WTC11 (cell line): ENCODE measurements around the gene TH. TPM values are rescaled to one million over a fixed set of nuclear protein-coding genes. Genes with fewer than 3 reads are reported as not detected.

Source experiments
- ATAC-seq: fragments of 200-7000 bp; cut with Tn5 transposase; 2 replicates; pipeline ENCODE4 v1.10.0; 2021; ENCODE audit warnings: mild to moderate bottlenecking, moderate library complexity
- CTCF ChIA-PET: fragments of 300-600 bp; sonication (Branson Sonifier 250); formaldehyde crosslinking; loops from one replicate; lab custom pipeline; 2021; ENCODE audit warnings: antibody characterized with exemption; lab: Charles Lee
- POLR2A ChIA-PET: fragments of 350-600 bp; sonication (Branson Sonifier 250); formaldehyde crosslinking; loops from one replicate; lab custom pipeline; 2021; ENCODE audit warnings: antibody characterized with exemption; lab: Charles Lee
- DNase-seq: peaks from one replicate; pipeline ENCODE4 v3.0.0; 2021; ENCODE audit warnings: low spot score
- H3K27ac Mint-ChIP-seq: 2 replicates; pipeline ENCODE4 v1.8.0; 2021; ENCODE audit warnings: mixed read lengths
- H3K27me3 Mint-ChIP-seq: 2 replicates; pipeline ENCODE4 v1.8.0; 2021; ENCODE audit warnings: low read depth, mild to moderate bottlenecking, moderate library complexity, mixed read lengths
- H3K36me3 Mint-ChIP-seq: 2 replicates; pipeline ENCODE4 v1.8.0; 2021; ENCODE audit warnings: mixed read lengths
- H3K4me1 Mint-ChIP-seq: 2 replicates; pipeline ENCODE4 v1.8.0; 2022; ENCODE audit warnings: mixed read lengths
- H3K4me3 Mint-ChIP-seq: 2 replicates; pipeline ENCODE4 v1.8.0; 2021; ENCODE audit warnings: mild to moderate bottlenecking, moderate library complexity, mixed read lengths
- H3K9me3 Mint-ChIP-seq: 2 replicates; pipeline ENCODE4 v1.8.0; 2021; ENCODE audit warnings: mixed read lengths
- AFF4 ChIP-seq: sonication (generic); formaldehyde crosslinking; IDR thresholded peaks from 2 replicates; pipeline ENCODE4 v1.8.1; 2023; ENCODE audit warnings: mild to moderate bottlenecking, missing genetic modification reagents, borderline replicate concordance
- ATF1 ChIP-seq: sonication (generic); formaldehyde crosslinking; IDR thresholded peaks from 2 replicates; pipeline ENCODE4 v1.8.1; 2023; ENCODE audit warnings: mild to moderate bottlenecking, moderate library complexity, missing genetic modification reagents
- ATF6 ChIP-seq: sonication (generic); formaldehyde crosslinking; IDR thresholded peaks from 2 replicates; pipeline ENCODE4 v1.8.1; 2023; ENCODE audit warnings: mild to moderate bottlenecking, missing genetic modification reagents
- ETV6 ChIP-seq: sonication (generic); formaldehyde crosslinking; IDR thresholded peaks from 2 replicates; pipeline ENCODE4 v1.8.1; 2022; ENCODE audit warnings: mild to moderate bottlenecking, missing genetic modification reagents
- GABPB1 ChIP-seq: sonication (generic); formaldehyde crosslinking; IDR thresholded peaks from 2 replicates; pipeline ENCODE4 v1.8.1; 2023; ENCODE audit warnings: mild to moderate bottlenecking, missing genetic modification reagents
- GRHL2 ChIP-seq: fragments of 250-450 bp; sonication (Bioruptor Pico); IDR thresholded peaks from 2 replicates; pipeline ENCODE4 v1.8.0; 2022; ENCODE audit warnings: mild to moderate bottlenecking, moderate library complexity; ENCODE audit not compliant: insufficient replicate concordance, severe bottlenecking
- HMGA2 ChIP-seq: fragments of 250-450 bp; sonication (Bioruptor Pico); IDR thresholded peaks from 2 replicates; pipeline ENCODE4 v1.4.0; 2021; ENCODE audit warnings: mild to moderate bottlenecking, moderate library complexity
- NR3C1 ChIP-seq: sonication (generic); formaldehyde crosslinking; conservative IDR thresholded peaks from 2 replicates; pipeline ENCODE4 v1.8.1; 2023; ENCODE audit warnings: low read depth, mild to moderate bottlenecking, missing genetic modification reagents
- PRRX2 ChIP-seq: fragments of 250-450 bp; sonication (Bioruptor Pico); IDR thresholded peaks from 2 replicates; pipeline ENCODE4 v1.8.0; 2021; ENCODE audit warnings: mild to moderate bottlenecking
- RELA ChIP-seq: sonication (generic); formaldehyde crosslinking; IDR thresholded peaks from 2 replicates; pipeline ENCODE4 v1.8.1; 2022; ENCODE audit warnings: missing genetic modification reagents, mild to moderate bottlenecking, borderline replicate concordance
- TEAD1 ChIP-seq: sonication (generic); formaldehyde crosslinking; IDR thresholded peaks from 2 replicates; pipeline ENCODE4 v1.8.0; 2022; ENCODE audit warnings: mild to moderate bottlenecking, missing genetic modification reagents
- ZBTB21 ChIP-seq: sonication (generic); formaldehyde crosslinking; IDR thresholded peaks from 2 replicates; pipeline ENCODE4 v1.8.1; 2023; ENCODE audit warnings: mild to moderate bottlenecking, missing genetic modification reagents, borderline replicate concordance
- ZBTB43 ChIP-seq: sonication (generic); formaldehyde crosslinking; IDR thresholded peaks from 2 replicates; pipeline ENCODE4 v1.8.1; 2023; ENCODE audit warnings: mild to moderate bottlenecking, missing genetic modification reagents
- ZMAT4 ChIP-seq: fragments of 250-450 bp; sonication (Bioruptor Pico); IDR thresholded peaks from 2 replicates; pipeline ENCODE4 v1.9.0; 2021; ENCODE audit warnings: mild to moderate bottlenecking
- ZNF416 ChIP-seq: fragments of 250-450 bp; sonication (Bioruptor Pico); IDR thresholded peaks from 2 replicates; pipeline ENCODE4 v1.9.0; 2021; ENCODE audit warnings: mild to moderate bottlenecking, inconsistent platforms
- ZNF425 ChIP-seq: fragments of 250-450 bp; sonication (Bioruptor Pico); conservative IDR thresholded peaks from 2 replicates; pipeline ENCODE4 v1.9.0; 2021; ENCODE audit warnings: mild to moderate bottlenecking
- total RNA-seq: library from RNA; stranded (reverse); gene quantifications from 3 replicates; pipeline ENCODE4 v1.2.3, GENCODE V29; 2021
- TF ChIP-seq, protein P1 (sequence below): fragments of 250-450 bp; sonication (Bioruptor Pico); IDR thresholded peaks from 2 replicates; pipeline ENCODE4 v1.8.0; 2021; ENCODE audit warnings: mild to moderate bottlenecking
- TF ChIP-seq, protein P2 (sequence below): sonication (generic); formaldehyde crosslinking; IDR thresholded peaks from 2 replicates; pipeline ENCODE4 v1.8.1; 2023; ENCODE audit warnings: mild to moderate bottlenecking, missing genetic modification reagents, moderate library complexity
- TF ChIP-seq, protein P3 (sequence below): sonication (generic); formaldehyde crosslinking; IDR thresholded peaks from 2 replicates; pipeline ENCODE4 v1.8.0; 2022; ENCODE audit warnings: missing genetic modification reagents

TH gene
- total RNA-seq, 1 experiment from 2014 or later = not detected

- peaks cover 24% of the 10 kb centered on the region for H3K27me3 Mint-ChIP-seq
- H3K4me3 Mint-ChIP-seq = no peak overlapping the region
- H3K27ac Mint-ChIP-seq = no peak overlapping the region
- ChIA-PET POLR2A (interaction anchor here (0.6 kb wide), 1 partner anchor 764 kb away, joined by 3 read pairs; no protein-coding TSS in a partner anchor), CTCF (no interaction called here)
- no peak for ATAC-seq
- DNase-seq = no peak
- H3K9me3 Mint-ChIP-seq = no peaks in the 10 kb centered on the region
- TF ChIP-seq AFF4 (CRISPR knock-in tag) (no peak), TEAD1 (CRISPR knock-in tag) (no peak), ZBTB43 (CRISPR knock-in tag) (no peak), ATF6 (CRISPR knock-in tag) (no peak), PRRX2 (CRISPR knock-in tag) (no peak), ZNF416 (CRISPR knock-in tag) (no peak), GABPB1 (no peak), RELA (CRISPR knock-in tag) (no peak), ZMAT4 (CRISPR knock-in tag) (no peak), HMGA2 (CRISPR knock-in tag) (no peak), ATF1 (CRISPR knock-in tag) (no peak)
- TF ChIP-seq, protein P1, sequence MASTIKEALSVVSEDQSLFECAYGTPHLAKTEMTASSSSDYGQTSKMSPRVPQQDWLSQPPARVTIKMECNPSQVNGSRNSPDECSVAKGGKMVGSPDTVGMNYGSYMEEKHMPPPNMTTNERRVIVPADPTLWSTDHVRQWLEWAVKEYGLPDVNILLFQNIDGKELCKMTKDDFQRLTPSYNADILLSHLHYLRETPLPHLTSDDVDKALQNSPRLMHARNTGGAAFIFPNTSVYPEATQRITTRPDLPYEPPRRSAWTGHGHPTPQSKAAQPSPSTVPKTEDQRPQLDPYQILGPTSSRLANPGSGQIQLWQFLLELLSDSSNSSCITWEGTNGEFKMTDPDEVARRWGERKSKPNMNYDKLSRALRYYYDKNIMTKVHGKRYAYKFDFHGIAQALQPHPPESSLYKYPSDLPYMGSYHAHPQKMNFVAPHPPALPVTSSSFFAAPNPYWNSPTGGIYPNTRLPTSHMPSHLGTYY = no peak
- no peaks in the 10 kb centered on the region for H3K36me3 Mint-ChIP-seq
- H3K4me1 Mint-ChIP-seq = peaks cover 17% of the 10 kb centered on the region
These were observed 38.3 kb upstream of the TH start for GRCh38 chr11:2209900-2210321.

- Mint-ChIP-seq H3K36me3 (no peaks in the 10 kb centered on the region), H3K27me3 (peaks cover 21% of the 10 kb centered on the region), H3K27ac (no peak overlapping the region), H3K4me3 (no peak overlapping the region), H3K4me1 (peaks cover 15% of the 10 kb centered on the region), H3K9me3 (no peaks in the 10 kb centered on the region)
- POLR2A ChIA-PET = interaction anchor here (0.6 kb wide), 1 partner anchor 764 kb away, joined by 3 read pairs; no protein-coding TSS in a partner anchor
- CTCF ChIA-PET = interaction anchor here (1.0 to 2.1 kb wide), 6 partner anchors 12 to 211 kb away, joined by 3 to 13 read pairs (median 8); no protein-coding TSS in a partner anchor
- no peak for ATAC-seq
- no peak for DNase-seq
- TF ChIP-seq ZNF425 (CRISPR knock-in tag) (no peak), NR3C1 (no peak), ETV6 (CRISPR knock-in tag) (no peak), ZBTB21 (CRISPR knock-in tag) (no peak), GRHL2 (CRISPR knock-in tag) (no peak)
- TF ChIP-seq, protein P2, sequence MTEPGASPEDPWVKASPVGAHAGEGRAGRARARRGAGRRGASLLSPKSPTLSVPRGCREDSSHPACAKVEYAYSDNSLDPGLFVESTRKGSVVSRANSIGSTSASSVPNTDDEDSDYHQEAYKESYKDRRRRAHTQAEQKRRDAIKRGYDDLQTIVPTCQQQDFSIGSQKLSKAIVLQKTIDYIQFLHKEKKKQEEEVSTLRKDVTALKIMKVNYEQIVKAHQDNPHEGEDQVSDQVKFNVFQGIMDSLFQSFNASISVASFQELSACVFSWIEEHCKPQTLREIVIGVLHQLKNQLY (CRISPR knock-in tag) = no peak
- TF ChIP-seq, protein P3, sequence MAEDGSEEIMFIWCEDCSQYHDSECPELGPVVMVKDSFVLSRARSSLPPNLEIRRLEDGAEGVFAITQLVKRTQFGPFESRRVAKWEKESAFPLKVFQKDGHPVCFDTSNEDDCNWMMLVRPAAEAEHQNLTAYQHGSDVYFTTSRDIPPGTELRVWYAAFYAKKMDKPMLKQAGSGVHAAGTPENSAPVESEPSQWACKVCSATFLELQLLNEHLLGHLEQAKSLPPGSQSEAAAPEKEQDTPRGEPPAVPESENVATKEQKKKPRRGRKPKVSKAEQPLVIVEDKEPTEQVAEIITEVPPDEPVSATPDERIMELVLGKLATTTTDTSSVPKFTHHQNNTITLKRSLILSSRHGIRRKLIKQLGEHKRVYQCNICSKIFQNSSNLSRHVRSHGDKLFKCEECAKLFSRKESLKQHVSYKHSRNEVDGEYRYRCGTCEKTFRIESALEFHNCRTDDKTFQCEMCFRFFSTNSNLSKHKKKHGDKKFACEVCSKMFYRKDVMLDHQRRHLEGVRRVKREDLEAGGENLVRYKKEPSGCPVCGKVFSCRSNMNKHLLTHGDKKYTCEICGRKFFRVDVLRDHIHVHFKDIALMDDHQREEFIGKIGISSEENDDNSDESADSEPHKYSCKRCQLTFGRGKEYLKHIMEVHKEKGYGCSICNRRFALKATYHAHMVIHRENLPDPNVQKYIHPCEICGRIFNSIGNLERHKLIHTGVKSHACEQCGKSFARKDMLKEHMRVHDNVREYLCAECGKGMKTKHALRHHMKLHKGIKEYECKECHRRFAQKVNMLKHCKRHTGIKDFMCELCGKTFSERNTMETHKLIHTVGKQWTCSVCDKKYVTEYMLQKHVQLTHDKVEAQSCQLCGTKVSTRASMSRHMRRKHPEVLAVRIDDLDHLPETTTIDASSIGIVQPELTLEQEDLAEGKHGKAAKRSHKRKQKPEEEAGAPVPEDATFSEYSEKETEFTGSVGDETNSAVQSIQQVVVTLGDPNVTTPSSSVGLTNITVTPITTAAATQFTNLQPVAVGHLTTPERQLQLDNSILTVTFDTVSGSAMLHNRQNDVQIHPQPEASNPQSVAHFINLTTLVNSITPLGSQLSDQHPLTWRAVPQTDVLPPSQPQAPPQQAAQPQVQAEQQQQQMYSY = no peak
These were observed 37.8 kb upstream of the TH start for GRCh38 chr11:2209370-2209801.
